Stimulated activated CD4-positive, alpha-beta T cell treated with anti-CD3 and anti-CD28 coated beads, Interleukin-4, amount 100 ng/mL, for 24 hours (primary cell): Measurements from ENCODE around the gene B4GALT6.

ENCODE experiments used
- DNase-seq: peaks from one replicate; pipeline ENCODE4 v3.0.0-alpha.2; 2020

Gene B4GALT6

DNA sequence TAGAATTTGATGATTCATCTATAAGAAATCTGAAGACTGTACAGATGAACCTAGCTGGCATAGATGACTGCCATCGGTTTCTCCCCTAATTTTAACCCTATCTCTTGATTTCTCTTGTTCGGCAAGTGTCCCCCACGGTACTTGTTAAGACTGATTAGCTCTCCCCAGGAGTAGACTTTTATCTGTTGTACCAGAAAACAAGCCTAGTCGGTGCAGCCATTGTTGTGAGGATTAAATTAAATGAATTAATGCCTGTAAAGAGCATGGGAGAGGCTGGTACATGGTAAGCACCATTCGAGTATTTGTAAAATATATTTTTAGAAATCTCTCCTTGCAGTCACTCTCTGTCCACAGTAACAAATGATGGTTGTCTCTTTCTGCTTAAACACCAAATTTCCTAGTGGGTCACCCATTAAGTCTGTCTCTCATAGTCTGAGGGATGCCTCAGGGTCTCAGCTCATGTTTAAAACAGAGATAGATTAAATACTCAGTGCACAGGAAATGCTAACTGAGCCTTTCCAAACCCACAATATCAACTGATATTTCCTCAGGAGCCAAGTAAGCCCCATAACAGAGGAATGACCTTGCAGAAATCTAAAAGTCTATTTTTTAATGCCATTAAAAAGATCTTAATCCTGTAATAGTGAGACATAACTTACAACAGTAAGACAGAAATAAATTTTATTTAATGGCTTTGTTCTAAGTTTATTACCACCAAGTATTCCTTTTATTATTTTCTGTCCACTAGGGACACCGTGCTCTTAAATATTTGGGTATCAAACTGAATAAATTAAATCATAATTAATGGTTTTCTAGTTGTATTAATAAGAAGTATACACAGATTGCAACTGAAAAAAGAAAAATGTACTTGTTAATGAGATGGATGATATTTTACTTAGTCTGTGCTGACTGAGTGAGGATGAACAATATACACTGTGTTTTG, 2.9 kb upstream of the B4GALT6 start:
- DNase-seq, result no peak

DNA sequence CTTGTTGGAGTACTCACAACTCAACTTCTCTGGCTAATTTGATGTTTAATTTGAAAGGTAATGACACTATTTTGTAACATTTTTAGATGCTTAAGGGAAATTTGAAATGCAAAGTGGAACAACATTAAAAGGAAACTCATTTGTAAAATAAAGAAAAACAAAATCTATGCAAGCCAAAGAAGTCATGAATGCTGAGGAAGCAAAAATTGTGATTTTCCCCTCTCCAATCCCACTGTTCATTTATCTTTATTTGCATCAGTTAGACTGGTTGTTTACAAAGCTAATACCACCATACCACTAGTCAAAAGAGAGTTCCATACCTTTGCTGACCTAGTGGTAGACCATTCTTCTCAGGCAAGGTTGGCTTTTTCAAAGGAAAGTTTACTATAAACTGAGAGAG, 2.2 kb upstream of the B4GALT6 start:
- no peak for DNase-seq

DNA sequence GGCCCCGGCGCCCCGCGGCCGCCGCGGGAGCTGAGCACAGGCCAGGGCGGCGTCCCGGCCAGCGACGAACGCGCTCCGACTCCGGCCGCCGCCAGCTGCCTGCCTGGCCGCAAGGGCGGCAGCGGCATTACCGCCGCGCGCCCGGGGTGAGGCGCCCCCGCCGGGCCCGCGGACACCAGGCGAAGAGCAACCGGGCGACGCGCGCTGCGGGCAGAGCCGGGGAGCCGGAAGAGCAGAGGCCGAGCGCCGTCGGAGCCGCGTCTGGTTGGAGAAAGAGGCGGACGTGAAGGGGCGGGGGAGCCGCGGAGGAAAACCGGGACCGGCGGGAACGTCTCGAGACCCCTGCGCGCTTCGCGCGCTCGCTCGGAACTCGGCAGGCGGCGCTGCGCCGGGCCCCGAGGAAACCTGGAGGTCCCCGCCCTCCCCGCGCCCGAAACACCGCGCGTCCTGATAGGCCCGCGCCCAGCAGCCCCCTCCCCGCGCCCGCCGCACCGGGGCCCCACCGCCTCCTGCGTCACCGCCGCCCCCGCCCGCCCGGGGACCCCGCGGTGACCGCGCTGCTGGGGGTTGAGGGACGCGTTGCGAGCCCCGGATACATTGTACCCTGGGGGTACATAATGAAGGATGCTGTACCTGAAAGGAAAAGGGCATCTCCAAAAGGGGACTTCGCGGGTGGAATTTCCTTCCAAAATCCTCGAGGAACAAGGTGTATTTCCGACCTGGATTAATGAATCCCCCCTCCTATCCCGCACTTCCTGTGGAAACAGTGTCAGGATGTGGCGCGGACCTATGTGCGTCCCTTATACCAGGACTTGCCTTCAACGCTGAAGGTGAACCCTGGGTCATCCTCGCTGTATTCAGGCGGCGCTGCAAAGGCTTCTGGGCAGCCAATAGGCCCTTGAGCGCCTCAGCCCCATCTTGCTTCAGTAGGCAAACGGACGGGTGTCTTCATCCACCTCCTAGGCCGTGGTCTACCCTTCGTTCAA, 1.0 kb upstream of the B4GALT6 start:
- DNase-seq, result peak; percentile 30

DNA sequence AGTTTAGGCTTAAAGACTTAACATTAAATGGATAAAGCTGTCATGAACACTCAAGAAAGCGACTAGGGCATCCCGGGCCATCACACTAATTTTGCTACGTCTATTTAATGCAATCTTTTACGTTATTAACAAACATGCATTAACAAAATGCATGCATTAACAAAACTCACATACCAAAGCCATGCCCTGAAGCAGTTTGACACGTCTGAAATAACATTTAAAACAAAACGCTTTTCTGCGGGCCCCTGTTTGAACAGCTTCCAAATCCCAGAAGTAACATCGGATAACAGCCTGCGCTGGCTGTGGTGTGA, 458 bp downstream of the B4GALT6 start:
- DNase-seq, result no peak

DNA sequence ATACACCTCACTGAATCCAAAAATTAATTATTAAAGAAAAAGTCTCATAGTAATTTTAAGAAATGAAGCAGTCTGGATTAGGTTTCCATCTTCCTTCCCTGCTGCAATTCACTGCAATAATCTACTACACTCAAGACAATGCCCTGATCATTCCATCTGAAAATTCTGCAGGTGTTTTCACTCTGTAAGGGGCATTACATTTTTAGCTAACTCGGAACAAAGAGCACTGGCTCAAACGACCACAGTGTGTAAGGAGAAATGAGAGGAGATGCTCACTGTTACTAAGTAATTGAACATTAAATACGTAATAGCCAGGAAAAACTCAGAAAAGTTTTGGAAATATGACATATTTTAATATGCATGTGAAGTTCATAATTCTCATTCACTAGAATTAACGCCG, 1.3 kb downstream of the B4GALT6 start:
- no peak for DNase-seq

DNA sequence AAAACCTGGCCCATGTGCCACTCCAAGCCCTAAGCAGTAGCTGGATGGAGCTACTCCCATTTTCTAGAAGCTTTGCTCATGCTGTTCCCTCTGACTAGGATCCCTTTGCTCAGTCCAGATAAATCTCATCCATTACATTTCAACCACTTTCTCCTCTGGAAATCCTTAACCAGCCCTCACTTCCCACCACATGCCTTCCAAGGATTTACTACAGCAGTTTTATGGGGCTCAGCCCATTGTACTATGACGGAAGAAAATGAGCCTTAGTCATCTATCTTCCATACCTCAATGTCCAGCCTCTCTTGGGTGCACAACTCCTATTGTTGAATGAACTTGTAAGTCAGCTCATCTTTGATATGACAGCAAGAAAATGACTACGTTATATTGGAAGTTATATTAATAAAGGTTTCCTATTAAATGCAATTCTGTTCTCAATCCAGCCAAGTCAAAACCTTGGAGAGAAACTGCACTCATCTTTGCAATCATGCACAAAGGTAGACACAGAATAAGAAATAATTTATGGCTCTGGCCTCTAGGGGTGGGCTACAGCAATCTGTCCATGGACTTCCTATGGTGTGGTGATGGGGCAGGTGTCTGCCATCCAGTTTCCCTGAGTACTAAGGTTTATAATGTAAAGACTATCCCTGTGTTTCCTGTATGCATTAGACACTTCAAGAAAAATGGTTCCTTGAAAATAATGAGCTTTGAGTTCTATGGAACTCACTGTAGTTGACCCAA, 3.4 kb downstream of the B4GALT6 start:
- DNase-seq, result no peak

DNA sequence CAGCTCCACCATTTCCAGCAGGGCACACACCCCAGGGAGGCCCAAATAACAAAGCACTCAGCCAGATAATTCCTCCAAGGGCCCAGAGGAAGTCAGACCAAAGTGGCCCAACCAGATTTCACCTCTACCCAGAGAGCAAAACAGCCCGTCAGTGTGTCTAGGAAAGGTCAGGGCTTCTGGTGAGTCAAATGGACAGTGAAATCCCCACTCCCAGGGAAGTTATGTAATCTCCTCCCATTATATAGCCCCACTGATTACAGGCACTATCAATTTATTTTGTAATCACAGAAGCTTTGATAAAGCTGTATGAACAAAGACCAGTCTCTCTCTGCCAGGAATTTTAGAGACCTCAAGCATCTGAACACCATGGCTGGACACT, 4.0 kb downstream of the B4GALT6 start:
- DNase-seq, result no peak

DNA sequence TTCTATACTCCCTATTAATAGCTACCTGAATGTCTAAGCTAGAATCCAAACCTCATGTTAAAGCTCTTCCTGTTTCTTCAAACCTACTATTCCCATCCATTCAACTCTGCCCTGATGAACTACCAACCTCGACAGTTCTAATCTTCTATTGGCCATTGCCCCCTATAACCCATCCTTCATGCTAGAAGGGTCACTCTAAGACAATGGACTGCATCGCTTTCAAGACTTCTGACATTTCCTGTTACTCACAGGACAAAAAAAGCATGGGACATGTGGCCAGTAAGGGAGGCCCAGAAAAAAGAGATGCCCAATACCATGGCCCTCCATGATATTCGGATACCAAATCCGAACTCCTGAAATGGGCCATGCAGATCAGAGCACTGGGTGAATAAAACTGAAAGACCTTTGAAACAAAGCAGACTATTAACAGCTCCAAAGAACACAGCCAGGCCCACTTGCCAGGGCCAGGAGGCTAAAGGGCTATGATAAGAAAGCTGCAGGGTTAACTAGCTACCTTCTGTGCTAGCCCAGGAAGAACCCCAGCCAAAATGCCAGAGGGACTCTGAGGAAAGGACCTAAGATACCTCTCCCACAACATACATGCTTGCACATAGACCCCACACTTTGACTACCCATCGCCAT, 4.5 kb downstream of the B4GALT6 start:
- DNase-seq, result no peak

DNA sequence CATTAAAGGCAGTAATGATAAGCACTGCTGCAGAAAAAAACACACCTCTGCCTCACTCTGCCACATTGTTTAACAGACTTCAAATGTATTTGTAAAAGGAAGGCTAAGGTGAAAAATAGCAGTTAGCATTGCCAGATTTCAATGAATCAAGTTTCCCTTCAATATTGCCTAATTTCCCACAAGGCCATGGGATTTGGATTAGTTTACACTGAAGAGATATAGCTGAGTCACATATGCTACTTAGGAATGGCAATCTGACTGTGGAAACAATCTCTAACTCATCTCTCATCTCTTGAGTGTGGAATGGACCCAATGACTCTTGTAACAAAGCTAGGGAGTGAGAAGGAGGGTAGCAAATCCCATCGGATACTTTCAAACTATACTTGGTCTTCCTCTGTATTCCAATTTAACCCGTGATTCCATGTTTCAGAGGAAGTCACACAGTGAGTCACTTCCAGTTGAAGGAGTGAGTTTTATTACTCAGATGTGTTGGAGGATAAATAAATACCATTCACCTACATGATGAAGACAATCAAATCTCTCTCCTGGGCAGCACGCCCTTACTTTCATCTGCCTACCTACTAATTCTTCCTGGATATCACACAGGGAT, 5.1 kb downstream of the B4GALT6 start:
- no peak for DNase-seq

DNA sequence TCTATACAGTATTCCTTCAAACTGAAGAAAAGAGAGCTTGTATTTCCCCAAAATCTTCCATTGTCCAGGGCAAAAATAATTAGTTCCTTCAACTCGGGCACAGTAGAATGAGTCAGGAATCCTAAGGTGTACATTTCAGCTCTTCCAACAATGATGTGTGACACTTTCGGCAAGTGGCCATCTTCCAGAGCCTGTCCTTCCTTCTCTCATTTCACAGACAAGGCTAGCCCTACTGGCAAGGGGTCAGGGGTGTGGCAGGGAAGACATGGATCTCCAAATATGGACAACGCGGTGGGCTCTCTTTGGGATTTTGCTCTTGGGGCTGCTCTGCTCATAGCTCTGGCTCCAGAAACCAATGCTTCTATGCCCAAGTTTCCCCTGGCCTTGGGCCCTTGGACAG, 6.0 kb downstream of the B4GALT6 start:
- DNase-seq, result no peak

DNA sequence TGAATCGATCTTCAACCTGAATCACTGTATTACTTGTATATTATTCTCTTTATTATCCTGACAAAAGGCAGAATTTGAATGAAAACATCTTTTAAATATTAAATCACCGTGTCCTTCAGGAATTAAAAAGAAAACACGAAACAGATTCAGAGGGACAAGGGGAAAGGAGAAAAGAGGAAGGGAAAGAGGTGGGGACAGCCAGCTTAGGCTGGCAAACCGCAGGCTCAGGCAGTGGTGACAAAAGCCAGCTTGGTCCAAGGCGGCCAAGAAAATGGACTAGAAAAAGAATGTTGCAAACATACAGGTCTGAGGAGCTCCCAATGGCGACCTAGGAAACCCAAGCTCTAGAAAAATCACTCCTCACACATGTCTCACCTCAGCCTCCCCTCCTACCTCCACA, 6.8 kb downstream of the B4GALT6 start:
- DNase-seq, result no peak

DNA sequence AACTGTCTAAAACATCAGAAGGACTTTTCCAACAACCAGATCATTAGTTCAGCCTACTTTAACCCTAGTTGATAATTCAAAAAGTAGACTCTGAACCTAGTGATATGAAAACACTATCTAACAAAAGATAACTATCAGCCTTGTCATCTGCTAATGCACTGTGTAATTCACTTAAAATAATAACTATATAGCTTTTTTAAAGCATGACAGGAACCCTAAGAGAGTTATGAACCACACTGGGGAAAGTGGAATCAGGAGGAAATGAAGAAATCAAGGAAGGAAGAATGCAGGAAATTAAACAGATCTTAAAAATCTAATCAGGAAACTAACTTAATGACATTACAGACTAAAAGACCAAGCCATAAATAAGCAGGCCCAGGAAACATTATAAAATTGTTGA, 9.0 kb downstream of the B4GALT6 start:
- no peak for DNase-seq

DNA sequence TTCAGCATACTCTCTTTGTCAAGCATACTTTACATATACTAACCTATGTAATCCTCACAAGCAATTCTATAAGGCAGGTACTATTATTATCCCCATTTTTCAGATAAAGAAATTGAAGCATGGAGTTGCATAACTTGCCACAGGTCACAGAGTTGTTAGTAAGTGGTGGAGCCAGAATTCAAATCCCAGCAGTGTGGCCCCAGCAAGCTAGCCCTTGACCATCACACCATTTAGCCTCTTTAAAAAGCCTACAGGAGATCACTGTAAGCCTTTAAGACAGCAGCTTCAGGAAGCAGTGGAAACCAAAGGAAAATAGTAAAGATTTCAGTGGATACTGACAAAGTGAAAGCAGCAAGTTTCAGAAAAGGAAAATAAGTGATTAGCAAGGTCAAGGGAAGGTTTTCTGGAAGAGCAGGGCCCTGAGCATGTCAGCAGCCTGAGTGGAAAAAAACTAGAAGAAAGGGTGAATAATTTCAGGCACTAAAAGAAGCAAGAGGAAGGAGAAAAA, 11.7 kb downstream of the B4GALT6 start:
- no peak for DNase-seq

DNA sequence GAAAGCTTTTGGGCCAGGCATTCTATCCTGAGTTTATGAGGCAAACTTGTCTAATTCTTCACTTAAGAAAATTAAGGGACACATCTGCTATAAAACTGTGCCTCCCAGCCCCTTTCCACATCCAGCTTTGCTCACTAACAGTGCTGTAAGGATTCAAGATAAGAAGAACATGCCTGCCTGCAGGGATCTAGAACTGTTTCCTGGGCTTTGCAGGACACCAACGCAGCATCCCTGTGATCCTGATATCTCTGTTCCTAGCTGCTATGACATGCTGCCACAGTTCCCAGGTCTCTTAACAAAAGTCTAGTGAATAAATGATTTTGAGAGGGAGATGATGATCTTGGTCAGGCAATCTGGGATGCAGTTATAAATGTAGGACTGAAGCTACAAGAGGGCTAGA, 12.4 kb downstream of the B4GALT6 start:
- no peak for DNase-seq

DNA sequence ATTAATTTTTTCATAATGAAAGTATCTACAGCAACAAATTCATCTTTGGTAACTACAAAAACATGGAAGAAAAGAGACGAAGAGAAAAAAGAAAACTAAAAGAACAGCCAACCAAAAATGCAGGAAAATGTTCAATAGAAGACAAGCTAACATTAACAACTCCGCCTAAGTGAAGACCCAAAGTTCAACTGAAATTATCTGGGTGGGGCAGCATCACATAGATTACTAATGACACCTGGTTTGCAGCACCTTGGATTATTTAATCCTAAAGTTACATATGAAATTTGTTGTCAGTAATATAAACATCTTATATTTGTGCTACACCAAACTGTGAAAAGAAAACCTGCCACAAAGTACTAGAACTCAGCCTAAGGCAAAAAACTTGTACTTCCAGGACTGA, 14.8 kb downstream of the B4GALT6 start:
- DNase-seq, result no peak

DNA sequence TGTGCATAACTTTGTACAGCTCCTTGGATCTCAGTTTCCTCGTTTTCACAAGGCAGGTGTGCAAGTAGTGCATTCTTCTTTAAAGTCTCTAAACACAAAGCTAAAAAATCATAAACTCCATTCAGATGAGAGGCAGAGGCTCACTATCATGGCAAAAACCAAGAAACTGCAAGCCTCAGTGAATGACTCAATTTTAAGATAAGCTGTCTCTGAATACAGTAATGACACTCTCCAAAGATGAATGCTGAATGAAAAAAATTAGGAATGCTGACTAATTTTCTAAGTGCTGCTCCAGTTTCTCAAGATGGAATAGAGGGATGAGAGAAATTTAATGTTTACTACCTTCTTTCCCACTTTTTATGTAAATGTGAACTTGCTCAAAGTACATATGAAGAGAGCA, 17.2 kb downstream of the B4GALT6 start:
- no peak for DNase-seq

DNA sequence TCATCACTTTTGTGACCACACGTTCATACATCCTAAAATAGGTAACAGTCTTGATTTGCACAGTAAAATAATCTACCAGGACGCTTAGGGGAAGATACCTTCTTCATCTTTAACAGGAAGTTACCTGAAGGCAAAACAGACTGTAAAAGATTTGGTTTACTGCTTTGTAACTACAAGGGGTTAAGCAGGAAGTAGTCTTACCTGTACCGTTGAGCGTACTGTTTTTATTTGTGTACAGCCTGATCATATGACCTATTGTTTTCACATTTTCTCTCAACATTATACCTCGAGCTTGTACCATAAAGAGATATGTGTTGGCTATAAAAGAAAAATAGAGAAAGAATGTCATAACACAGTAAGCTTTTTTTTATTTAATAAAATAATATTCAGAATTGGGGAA, 18.3 kb downstream of the B4GALT6 start:
- no peak for DNase-seq

DNA sequence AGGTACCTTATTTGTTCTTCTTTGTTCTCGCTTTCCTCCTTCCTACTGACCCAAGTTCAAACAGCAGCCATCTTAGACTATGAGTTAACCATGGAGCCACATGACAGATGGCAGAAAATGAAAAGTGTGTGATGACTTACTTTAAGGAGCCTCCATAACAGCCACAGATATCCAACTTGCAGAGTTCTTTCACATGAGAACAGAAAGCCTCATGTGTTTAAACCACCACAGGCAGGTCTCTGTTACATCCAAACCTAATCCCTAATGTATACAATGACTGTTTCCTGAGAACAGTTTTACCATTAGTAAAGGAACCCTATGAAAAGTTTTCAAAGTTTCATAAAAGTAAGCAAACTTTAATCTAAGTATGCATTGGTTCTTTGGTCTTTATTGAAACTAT, 20.3 kb downstream of the B4GALT6 start:
- DNase-seq, result no peak

DNA sequence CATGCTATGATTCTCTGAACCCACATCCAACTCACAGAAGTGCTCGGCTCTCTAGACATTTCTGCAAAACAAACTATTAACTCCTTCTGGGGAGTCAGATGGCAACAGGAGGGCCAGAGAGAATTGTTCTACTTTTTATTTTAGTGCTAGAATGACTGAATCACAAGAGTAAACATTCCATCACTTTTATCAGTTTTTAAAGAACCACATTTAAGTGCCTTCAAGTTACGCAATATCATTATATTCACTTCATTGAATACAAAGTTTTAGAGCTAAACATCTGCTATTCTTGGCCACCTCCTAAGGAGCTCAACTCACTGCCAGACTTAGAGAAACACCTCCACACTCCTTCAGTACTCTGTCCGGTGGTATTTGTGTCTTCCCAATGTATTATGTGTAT, 22.4 kb downstream of the B4GALT6 start:
- no peak for DNase-seq

DNA sequence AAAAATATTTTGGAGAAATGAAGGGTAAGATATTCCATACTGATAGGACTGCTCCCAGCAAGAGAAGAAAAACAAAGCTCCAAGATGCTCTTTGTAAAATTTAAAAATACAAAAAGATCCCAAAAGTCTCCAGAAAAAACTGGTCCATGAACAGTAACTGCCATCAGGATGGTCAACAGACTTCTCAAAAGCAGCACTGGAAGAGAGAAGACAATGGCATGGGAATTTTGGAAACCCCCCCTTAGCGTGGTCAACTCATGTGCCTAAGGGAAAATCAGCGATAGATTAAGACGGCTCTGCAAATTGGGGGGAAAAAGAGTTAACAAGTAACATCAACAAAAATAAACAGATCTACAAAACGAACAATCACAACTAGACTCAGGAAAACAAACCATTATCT, 23.6 kb downstream of the B4GALT6 start:
- no peak for DNase-seq

DNA sequence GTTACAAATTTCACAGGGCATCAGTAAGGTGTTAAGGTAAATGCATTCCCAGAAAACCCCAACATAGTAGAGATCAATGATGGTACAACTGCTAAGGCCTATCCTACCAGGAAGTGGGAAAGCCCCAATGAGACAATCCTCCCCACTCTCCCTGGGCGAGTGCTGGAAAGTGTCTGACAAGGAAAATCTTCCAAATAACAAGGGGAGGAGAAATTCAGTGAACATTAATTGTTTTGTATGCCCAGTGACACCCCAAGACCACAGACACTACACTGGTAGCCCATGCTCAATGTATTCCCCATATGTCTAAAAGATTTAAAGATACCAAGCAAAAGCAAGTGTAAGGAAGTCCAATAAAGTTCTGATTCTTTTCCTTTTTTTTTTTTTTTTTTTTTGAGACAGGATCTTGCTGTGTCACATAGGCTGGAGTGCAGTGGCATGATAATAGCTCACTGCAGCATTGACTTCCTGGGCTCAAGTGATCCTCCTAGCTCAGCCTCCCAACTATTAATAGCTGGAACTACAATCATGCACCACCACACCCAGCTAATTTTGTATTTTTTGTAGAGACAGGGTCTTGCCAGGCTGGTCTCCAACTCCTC, 24.7 kb downstream of the B4GALT6 start:
- DNase-seq, result no peak
